Heart right ventricle (tissue), 16 donors: Measurements from ENCODE around the gene ZFAND2A. TPM values are rescaled to one million over a fixed set of nuclear protein-coding genes. Genes with fewer than 3 reads are reported as not detected.
"Not testable (repeated sequence)": the region's sequence is repeated elsewhere in the genome, so short reads cannot be mapped to it uniquely, and the experiment has no call there.

Source experiments
- ATAC-seq, 8 donors: fragments of 200-7000 bp; cut with Tn5 transposase; one replicate each; pipeline ENCODE4 v1.9.1; 2020; ENCODE audit warnings: mild to moderate bottlenecking in 8 of 8, moderate library complexity in 8 of 8, moderate number of reproducible peaks in 1 of 8
- DNase-seq, 2 donors: peaks; one replicate each; pipeline ENCODE4 v3.0.0-alpha.2; 2020
- H3K27ac ChIP-seq, 10 donors: fragments of 200-600 bp; sonication (generic) in 2 of 10; one replicate each; pipeline versions ENCODE4 v1.5.0 to v1.8.0; 2020 to 2022; ENCODE audit warnings: mild to moderate bottlenecking in 3 of 10
- H3K27me3 ChIP-seq, 7 donors: fragments of 200-600 bp; one replicate each; pipeline ENCODE4 v1.8.0; 2021 to 2022; ENCODE audit warnings: mild to moderate bottlenecking in 2 of 7
- H3K36me3 ChIP-seq, 9 donors: fragments of 200-600 bp; sonication (generic) in 1 of 9; one replicate each; pipeline versions ENCODE4 v1.5.0 to v1.8.0; 2020 to 2022; ENCODE audit warnings: mild to moderate bottlenecking in 2 of 9
- H3K4me1 ChIP-seq, 9 donors: fragments of 200-600 bp; sonication (generic) in 1 of 9; one replicate each; pipeline versions ENCODE4 v1.5.0 to v1.8.0; 2020 to 2022; ENCODE audit warnings: mild to moderate bottlenecking in 4 of 9
- H3K4me3 ChIP-seq, 10 donors: fragments of 200-600 bp; sonication (generic) in 2 of 10; one replicate each; pipeline versions ENCODE4 v1.5.0 to v1.8.0; 2020 to 2022; ENCODE audit warnings: mild to moderate bottlenecking in 7 of 10, moderate library complexity in 2 of 10
- H3K9me3 ChIP-seq, 11 donors: fragments of 200-600 bp in 10 of 11; sonication (generic) in 2 of 11; one replicate each; pipeline versions ENCODE4 v1.5.0 to v1.8.0; 2013 to 2022; ENCODE audit warnings: mild to moderate bottlenecking in 2 of 11, control low read depth in 1 of 11, moderate library complexity in 1 of 11
- CTCF ChIP-seq, 9 donors: fragments of 200-600 bp; sonication (generic) in 2 of 9; IDR thresholded peaks; one replicate each; pipeline versions ENCODE4 v1.5.0 to v1.8.0; 2021 to 2022; ENCODE audit warnings: antibody characterized with exemption in 9 of 9, mild to moderate bottlenecking in 5 of 9, moderate library complexity in 1 of 9
- WGBS, 2 donors: extraction: QIAGEN DNeasy Blood & Tissue Kit; methylation state at CpG; one replicate each; pipeline ENCODE4 v1.1.7; 2013; ENCODE audit warnings: inconsistent platforms in 1 of 2; 5-methylcytosine and 5-hydroxymethylcytosine counted together
- intact Hi-C, 10 donors: fragments of 100-400 bp; cut with DNase I; formaldehyde crosslinking; loops; one replicate each; pipeline versions ENCODE4 v1.11.1 to v1.14.2; 2022
- polyA plus RNA-seq, 2 donors: library from polyadenylated mRNA; stranded (reverse); fragments of 200-250 nt; gene quantifications; one replicate each; pipeline ENCODE4 v1.2.3, GENCODE V29; 2013
- total RNA-seq, 10 donors: library from RNA; stranded (reverse); fragmentation: NEBNext Ultra II Directional in 3 of 10; extraction: Animal tissue kit (Norgen Biotek cat#: 25700) in 3 of 10; gene quantifications; one replicate each; pipeline versions ENCODE4 v1.2.1 to v1.2.4, GENCODE V29; 2021 to 2023
- donor health status: Arrhythmogenic right ventricular cardiomyopathy.
- donor health status: ischemic (EF 13 %, LVEDD 7.1; RV severe dilation, severe dysfunction).
- donor health status: healthy with polysubstance abuse.
- donor health status: DM: no; HTN: yes; CAD: no.
- donor health status: DM: no; HTN: no; CAD: no.
- donor health status: ischemic (EF 25% LVEDD 6.9; RV normal size, moderate dysfunction).
- donor health status: ischemic (EF 25% LVEDD 5.7; RV mildly dilated, moderate dysfunction).
- donor health status: healthy.
- donor health status: DM: yes; HTN: yes; CAD: no.
- donor health status: Ischemic cardiomyopathy.
- donor health status: ischemic (EF 35%, LVEDD 5.7; RV mildly dilated, moderate dysfunction).
- donor health status: nonischemic (EF 11% LVEDD 7.7; RV severe dilation, severe dysfunction).
- donor health status: DM: yes; HTN: yes; CAD: no.
- donor health status: PGD.
- donor health status: ischemic (EF 29% LVEDD 5.4; RV normal size, mild dysfunction).
- donor health status: nonischemic (EF 23%, LVEDD 6.1; RV moderate dilation, normal function).

Gene ZFAND2A
- total and polyA plus RNA-seq, 12 donors = 4.4 to 32.6 (median 9.4) TPM

GRCh38 chr7:1174881-1175596 is 15.0 kb upstream of the ZFAND2A start:
- no peak for TF ChIP-seq CTCF (IDR thresholded peaks at IDR 0.05)
- Histone ChIP-seq H3K27me3 (peaks cover 0 to 23% (median 0%) of the 10 kb centered on the region in 7 donors), H3K4me3 (no peak overlapping the region), H3K9me3 (peaks cover 0 to 3% (median 0%) of the 10 kb centered on the region in 11 donors), H3K27ac (no peak overlapping the region), H3K36me3 (no peaks in the 10 kb centered on the region), H3K4me1 (peaks cover 0 to 20% (median 6%) of the 10 kb centered on the region in 9 donors)
- intact Hi-C loops = loop anchor here in 4 of 10 donors (5.0 to 10.0 kb wide), 3 partner anchors 90 to 183 kb away; partner anchors contain the start of gene GPER1 (in 2 of the 4)
- peak in 2 of 8 donors; percentile 16 to 17 for ATAC-seq
- WGBS, 2 donors = 96 to 97% methylated on average over 29 of the region's 29 CpGs
- DNase-seq = no peak

- peaks cover 0 to 24% (median 15%) of the 10 kb centered on the region in 9 donors for H3K4me1 ChIP-seq
- TF ChIP-seq CTCF (IDR thresholded peaks at IDR 0.05) = no peak
- DNase-seq (no peak), ATAC-seq (no peak)
- H3K27ac ChIP-seq = no peak overlapping the region
- intact Hi-C loops = loop anchor here in 4 of 10 donors (5.0 to 10.0 kb wide), 3 partner anchors 89 to 182 kb away; partner anchors contain the start of gene GPER1 (in 2 of the 4)
- 87 to 90% methylated on average over 11 of the region's 11 CpGs for WGBS, 2 donors
- no peaks in the 10 kb centered on the region for H3K36me3 ChIP-seq
- peaks cover 0 to 3% (median 0%) of the 10 kb centered on the region in 11 donors for H3K9me3 ChIP-seq
- no peak overlapping the region for H3K4me3 ChIP-seq
- H3K27me3 ChIP-seq = peaks cover 0 to 18% (median 0%) of the 10 kb centered on the region in 7 donors
Observed at GRCh38 chr7:1174002-1174401, 14.0 kb upstream of the ZFAND2A start.

GRCh38 chr7:1172666-1173523 is 12.9 kb upstream of the ZFAND2A start:
- Histone ChIP-seq H3K27me3 (peaks cover 0 to 10% (median 0%) of the 10 kb centered on the region in 7 donors), H3K9me3 (no peaks in the 10 kb centered on the region), H3K4me3 (no peak overlapping the region), H3K27ac (no peak overlapping the region), H3K4me1 (peaks cover 0 to 26% (median 15%) of the 10 kb centered on the region in 9 donors), H3K36me3 (no peaks in the 10 kb centered on the region)
- 89 to 91% methylated on average over 27 of the region's 27 CpGs for WGBS, 2 donors
- no peak for TF ChIP-seq CTCF (IDR thresholded peaks at IDR 0.05)
- ATAC-seq (no peak), DNase-seq (no peak)
- intact Hi-C loops = loop anchor here in 4 of 10 donors (5.0 to 10.0 kb wide), 3 partner anchors 88 to 181 kb away; partner anchors contain the start of gene GPER1 (in 2 of the 4)

- ATAC-seq = not testable (repeated sequence)
- WGBS, 2 donors = 45 to 64% methylated on average over 5 to 7 of the region's 7 CpGs
- intact Hi-C loops = loop anchor here in 4 of 10 donors (5.0 to 10.0 kb wide), 3 partner anchors 87 to 179 kb away; partner anchors contain the start of gene GPER1 (in 2 of the 4)
Observed at GRCh38 chr7:1171516-1171915, 11.5 kb upstream of the ZFAND2A start.

More at GRCh38 chr7:1171516-1171915, 11.5 kb upstream of the ZFAND2A start:
- peaks cover 0 to 19% (median 14%) of the 10 kb centered on the region in 9 donors for H3K4me1 ChIP-seq
- not testable (repeated sequence) for H3K36me3 ChIP-seq, DNase-seq, H3K27me3 ChIP-seq, H3K27ac ChIP-seq, H3K4me3 ChIP-seq, H3K9me3 ChIP-seq
